Measurements from ENCODE around the gene ABI1.

ABI1 gene

DNA sequence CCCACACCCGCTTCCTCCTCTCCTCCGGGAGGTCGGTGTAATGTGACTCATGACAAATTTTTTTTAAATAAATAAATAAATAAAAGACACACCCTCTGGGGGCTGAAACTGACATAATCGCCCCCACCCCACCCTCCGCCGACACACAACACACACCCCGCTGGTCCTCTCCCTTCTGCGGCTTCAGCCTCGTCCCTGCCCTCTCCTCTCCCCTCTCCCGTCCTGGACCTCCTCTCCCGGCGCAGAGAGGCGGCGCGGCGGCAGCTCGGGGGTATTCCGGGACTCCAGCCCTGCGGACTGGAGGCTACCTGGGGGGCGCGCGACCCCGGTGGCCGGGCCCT, 686 bp downstream of the ABI1 start (continued):
- TF ChIP-seq, protein P1, sequence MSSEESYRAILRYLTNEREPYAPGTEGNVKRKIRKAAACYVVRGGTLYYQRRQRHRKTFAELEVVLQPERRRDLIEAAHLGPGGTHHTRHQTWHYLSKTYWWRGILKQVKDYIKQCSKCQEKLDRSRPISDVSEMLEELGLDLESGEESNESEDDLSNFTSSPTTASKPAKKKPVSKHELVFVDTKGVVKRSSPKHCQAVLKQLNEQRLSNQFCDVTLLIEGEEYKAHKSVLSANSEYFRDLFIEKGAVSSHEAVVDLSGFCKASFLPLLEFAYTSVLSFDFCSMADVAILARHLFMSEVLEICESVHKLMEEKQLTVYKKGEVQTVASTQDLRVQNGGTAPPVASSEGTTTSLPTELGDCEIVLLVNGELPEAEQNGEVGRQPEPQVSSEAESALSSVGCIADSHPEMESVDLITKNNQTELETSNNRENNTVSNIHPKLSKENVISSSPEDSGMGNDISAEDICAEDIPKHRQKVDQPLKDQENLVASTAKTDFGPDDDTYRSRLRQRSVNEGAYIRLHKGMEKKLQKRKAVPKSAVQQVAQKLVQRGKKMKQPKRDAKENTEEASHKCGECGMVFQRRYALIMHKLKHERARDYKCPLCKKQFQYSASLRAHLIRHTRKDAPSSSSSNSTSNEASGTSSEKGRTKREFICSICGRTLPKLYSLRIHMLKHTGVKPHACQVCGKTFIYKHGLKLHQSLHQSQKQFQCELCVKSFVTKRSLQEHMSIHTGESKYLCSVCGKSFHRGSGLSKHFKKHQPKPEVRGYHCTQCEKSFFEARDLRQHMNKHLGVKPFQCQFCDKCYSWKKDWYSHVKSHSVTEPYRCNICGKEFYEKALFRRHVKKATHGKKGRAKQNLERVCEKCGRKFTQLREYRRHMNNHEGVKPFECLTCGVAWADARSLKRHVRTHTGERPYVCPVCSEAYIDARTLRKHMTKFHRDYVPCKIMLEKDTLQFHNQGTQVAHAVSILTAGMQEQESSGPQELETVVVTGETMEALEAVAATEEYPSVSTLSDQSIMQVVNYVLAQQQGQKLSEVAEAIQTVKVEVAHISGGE (tag by site-specific recombination; conservative IDR thresholded peaks at IDR 0.05; ENCODE audit: low read depth), result no peak
- no peak for TF ChIP-seq ZNF629 (tag by site-specific recombination; IDR thresholded peaks at IDR 0.05)
- no peak for TF ChIP-seq HOXC10 (CRISPR knock-in tag; IDR thresholded peaks at IDR 0.05)
- TF ChIP-seq ZBTB1 (tag by site-specific recombination; IDR thresholded peaks at IDR 0.05), result no peak
- peak; percentile 82; the same call in 1 of the 2 replicates for TF ChIP-seq WT1 (tag by site-specific recombination; IDR thresholded peaks at IDR 0.05)
- no peak for TF ChIP-seq ZNF140 (tag by site-specific recombination; IDR thresholded peaks at IDR 0.05)
- no peak for TF ChIP-seq ZNF350 (tag by site-specific recombination; IDR thresholded peaks at IDR 0.05)
- no peak for TF ChIP-seq ZNF48 (tag by site-specific recombination; IDR thresholded peaks at IDR 0.05)
- no peak for TF ChIP-seq ZNF423 (tag by site-specific recombination; IDR thresholded peaks at IDR 0.05)
- TF ChIP-seq ZBTB48 (tag by site-specific recombination; IDR thresholded peaks at IDR 0.05), result no peak
- no peak for TF ChIP-seq ZNF23 (tag by site-specific recombination; IDR thresholded peaks at IDR 0.05; ENCODE audit: borderline replicate concordance)
- TF ChIP-seq ZNF19 (tag by site-specific recombination; IDR thresholded peaks at IDR 0.05; ENCODE audit: low read depth), result no peak
- TF ChIP-seq, protein P2, sequence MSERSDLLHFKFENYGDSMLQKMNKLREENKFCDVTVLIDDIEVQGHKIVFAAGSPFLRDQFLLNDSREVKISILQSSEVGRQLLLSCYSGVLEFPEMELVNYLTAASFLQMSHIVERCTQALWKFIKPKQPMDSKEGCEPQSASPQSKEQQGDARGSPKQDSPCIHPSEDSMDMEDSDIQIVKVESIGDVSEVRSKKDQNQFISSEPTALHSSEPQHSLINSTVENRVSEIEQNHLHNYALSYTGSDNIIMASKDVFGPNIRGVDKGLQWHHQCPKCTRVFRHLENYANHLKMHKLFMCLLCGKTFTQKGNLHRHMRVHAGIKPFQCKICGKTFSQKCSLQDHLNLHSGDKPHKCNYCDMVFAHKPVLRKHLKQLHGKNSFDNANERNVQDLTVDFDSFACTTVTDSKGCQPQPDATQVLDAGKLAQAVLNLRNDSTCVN (tag by site-specific recombination; optimal IDR thresholded peaks at IDR 0.05), result peak; percentile 58
- no peak for TF ChIP-seq ZNF658 (tag by site-specific recombination; IDR thresholded peaks at IDR 0.05)
- no peak for TF ChIP-seq GLI2 (tag by site-specific recombination; IDR thresholded peaks at IDR 0.05; ENCODE audit: borderline replicate concordance, low read depth)
- no peak for TF ChIP-seq FEZF1 (tag by site-specific recombination; IDR thresholded peaks at IDR 0.05)
- no peak for TF ChIP-seq ZNF112 (tag by site-specific recombination; IDR thresholded peaks at IDR 0.05)
- TF ChIP-seq ZNF37A (tag by site-specific recombination; IDR thresholded peaks at IDR 0.05), result no peak
- no peak for TF ChIP-seq ZNF558 (tag by site-specific recombination; IDR thresholded peaks at IDR 0.05)
- no peak for TF ChIP-seq BCL11A (tag by site-specific recombination; IDR thresholded peaks at IDR 0.05; ENCODE audit: low read depth)
- TF ChIP-seq ZNF174 (tag by site-specific recombination; IDR thresholded peaks at IDR 0.05), result no peak
- no peak for TF ChIP-seq TCF7L2 (IDR thresholded peaks at IDR 0.05; ENCODE audit: borderline replicate concordance, low read depth, low read length)
- TF ChIP-seq YY2 (tag by site-specific recombination; IDR thresholded peaks at IDR 0.05), result no peak
- no peak for TF ChIP-seq ZNF707 (tag by site-specific recombination; IDR thresholded peaks at IDR 0.05)
- TF ChIP-seq PRDM1 (tag by site-specific recombination; IDR thresholded peaks at IDR 0.05), result no peak
- TF ChIP-seq ZFP37 (tag by site-specific recombination; IDR thresholded peaks at IDR 0.05), result no peak
- TF ChIP-seq ZBTB8A (tag by site-specific recombination; IDR thresholded peaks at IDR 0.05), result peak; percentile 67; the same call in 1 of the 2 replicates
- TF ChIP-seq ZNF157 (tag by site-specific recombination; IDR thresholded peaks at IDR 0.05), result no peak
- TF ChIP-seq ZNF747 (tag by site-specific recombination; IDR thresholded peaks at IDR 0.05), result no peak
- peak; percentile 96 for TF ChIP-seq GLIS2 (tag by site-specific recombination; IDR thresholded peaks at IDR 0.05)
- TF ChIP-seq, protein P3, sequence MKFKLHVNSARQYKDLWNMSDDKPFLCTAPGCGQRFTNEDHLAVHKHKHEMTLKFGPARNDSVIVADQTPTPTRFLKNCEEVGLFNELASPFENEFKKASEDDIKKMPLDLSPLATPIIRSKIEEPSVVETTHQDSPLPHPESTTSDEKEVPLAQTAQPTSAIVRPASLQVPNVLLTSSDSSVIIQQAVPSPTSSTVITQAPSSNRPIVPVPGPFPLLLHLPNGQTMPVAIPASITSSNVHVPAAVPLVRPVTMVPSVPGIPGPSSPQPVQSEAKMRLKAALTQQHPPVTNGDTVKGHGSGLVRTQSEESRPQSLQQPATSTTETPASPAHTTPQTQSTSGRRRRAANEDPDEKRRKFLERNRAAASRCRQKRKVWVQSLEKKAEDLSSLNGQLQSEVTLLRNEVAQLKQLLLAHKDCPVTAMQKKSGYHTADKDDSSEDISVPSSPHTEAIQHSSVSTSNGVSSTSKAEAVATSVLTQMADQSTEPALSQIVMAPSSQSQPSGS (tag by site-specific recombination; IDR thresholded peaks at IDR 0.05; ENCODE audit: low read depth), result no peak
- TF ChIP-seq, protein P4, sequence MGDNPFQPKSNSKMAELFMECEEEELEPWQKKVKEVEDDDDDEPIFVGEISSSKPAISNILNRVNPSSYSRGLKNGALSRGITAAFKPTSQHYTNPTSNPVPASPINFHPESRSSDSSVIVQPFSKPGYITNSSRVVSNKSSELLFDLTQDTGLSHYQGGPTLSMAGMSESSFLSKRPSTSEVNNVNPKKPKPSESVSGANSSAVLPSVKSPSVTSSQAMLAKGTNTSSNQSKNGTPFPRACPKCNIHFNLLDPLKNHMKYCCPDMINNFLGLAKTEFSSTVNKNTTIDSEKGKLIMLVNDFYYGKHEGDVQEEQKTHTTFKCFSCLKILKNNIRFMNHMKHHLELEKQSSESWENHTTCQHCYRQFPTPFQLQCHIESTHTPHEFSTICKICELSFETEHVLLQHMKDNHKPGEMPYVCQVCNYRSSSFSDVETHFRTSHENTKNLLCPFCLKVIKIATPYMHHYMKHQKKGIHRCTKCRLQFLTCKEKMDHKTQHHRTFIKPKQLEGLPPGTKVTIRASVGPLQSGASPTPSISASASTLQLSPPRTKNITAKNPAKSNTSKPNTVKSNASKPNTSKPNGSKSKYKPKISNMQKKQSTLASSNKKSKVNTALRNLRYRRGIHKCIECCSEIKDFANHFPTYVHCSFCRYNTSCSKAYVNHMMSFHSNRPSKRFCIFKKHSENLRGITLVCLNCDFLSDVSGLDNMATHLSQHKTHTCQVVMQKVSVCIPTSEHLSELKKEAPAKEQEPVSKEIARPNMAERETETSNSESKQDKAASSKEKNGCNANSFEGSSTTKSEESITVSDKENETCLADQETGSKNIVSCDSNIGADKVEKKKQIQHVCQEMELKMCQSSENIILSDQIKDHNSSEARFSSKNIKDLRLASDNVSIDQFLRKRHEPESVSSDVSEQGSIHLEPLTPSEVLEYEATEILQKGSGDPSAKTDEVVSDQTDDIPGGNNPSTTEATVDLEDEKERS (tag by site-specific recombination; IDR thresholded peaks at IDR 0.05), result no peak
- TF ChIP-seq, protein P5, sequence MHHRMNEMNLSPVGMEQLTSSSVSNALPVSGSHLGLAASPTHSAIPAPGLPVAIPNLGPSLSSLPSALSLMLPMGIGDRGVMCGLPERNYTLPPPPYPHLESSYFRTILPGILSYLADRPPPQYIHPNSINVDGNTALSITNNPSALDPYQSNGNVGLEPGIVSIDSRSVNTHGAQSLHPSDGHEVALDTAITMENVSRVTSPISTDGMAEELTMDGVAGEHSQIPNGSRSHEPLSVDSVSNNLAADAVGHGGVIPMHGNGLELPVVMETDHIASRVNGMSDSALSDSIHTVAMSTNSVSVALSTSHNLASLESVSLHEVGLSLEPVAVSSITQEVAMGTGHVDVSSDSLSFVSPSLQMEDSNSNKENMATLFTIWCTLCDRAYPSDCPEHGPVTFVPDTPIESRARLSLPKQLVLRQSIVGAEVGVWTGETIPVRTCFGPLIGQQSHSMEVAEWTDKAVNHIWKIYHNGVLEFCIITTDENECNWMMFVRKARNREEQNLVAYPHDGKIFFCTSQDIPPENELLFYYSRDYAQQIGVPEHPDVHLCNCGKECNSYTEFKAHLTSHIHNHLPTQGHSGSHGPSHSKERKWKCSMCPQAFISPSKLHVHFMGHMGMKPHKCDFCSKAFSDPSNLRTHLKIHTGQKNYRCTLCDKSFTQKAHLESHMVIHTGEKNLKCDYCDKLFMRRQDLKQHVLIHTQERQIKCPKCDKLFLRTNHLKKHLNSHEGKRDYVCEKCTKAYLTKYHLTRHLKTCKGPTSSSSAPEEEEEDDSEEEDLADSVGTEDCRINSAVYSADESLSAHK (tag by site-specific recombination; IDR thresholded peaks at IDR 0.05), result peak; percentile 79

Measured in HEK293 (cell line).